HG03521 (cell line): ENCODE data around the gene RBM10.

Experiments
- ATAC-seq: cut with Tn5 transposase; IDR thresholded peaks from one replicate; pipeline ENCODE4 v1.9.1; 2021; ENCODE audit warnings: mild to moderate bottlenecking, moderate library complexity; ENCODE audit not compliant: unreplicated experiment

Gene RBM10

DNA sequence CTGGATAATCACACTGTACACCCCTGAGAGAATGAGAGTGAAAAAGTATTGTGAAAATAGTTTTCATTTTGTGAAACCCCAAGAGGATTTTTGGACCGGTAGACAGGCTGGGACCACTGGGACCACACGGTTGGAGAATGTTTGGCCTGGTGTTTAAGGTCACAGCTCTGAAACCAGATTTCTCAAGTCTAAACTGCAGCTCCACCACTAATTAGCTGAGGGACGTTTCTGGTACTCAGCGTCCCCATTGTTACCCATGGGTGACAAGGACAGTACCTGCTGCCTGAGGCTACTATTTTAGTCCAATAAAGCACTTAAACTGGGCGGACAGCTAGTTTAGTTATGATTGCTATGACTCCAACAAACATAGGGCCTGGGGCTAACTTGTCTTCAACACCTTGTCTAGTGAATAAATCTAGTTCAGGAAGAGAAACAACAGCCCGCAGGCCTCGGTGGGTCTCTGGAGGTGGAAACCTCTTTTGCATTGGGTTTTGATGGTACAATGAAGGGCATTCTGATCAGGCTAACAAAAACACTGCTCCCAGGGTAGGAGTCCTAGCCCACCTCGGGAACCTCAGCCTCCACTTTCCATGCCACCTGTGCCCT, 87.3 kb downstream of the RBM10 start:
- ATAC-seq, result no peak

DNA sequence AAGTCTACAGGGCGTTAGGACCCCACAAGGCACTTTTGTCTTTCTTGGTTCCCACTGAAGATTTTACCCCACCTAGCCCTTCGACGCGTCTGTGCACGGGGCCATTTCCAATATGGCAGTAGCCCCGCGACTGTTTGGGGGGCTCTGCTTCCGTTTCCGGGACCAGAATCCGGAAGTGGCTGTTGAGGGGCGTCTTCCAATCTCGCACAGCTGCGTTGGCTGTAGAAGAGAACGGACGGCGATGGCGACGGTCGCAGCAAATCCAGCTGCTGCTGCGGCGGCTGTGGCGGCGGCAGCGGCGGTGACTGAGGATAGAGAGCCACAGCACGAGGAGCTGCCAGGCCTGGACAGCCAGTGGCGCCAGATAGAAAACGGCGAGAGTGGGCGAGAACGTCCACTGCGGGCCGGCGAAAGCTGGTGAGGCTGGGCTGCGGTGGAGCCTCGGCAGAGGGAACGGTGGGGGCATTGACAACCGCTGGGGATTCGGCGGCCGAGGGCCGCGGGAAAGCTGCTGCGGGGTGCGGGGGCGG, 87.8 kb downstream of the RBM10 start, which contains the start of gene USP11:
TSS of gene USP11 (plus strand) at position 207 of the 530 bp plus-strand sequence. CDS start at position 242, 35 bp downstream.
- ATAC-seq, result peak; percentile 17

DNA sequence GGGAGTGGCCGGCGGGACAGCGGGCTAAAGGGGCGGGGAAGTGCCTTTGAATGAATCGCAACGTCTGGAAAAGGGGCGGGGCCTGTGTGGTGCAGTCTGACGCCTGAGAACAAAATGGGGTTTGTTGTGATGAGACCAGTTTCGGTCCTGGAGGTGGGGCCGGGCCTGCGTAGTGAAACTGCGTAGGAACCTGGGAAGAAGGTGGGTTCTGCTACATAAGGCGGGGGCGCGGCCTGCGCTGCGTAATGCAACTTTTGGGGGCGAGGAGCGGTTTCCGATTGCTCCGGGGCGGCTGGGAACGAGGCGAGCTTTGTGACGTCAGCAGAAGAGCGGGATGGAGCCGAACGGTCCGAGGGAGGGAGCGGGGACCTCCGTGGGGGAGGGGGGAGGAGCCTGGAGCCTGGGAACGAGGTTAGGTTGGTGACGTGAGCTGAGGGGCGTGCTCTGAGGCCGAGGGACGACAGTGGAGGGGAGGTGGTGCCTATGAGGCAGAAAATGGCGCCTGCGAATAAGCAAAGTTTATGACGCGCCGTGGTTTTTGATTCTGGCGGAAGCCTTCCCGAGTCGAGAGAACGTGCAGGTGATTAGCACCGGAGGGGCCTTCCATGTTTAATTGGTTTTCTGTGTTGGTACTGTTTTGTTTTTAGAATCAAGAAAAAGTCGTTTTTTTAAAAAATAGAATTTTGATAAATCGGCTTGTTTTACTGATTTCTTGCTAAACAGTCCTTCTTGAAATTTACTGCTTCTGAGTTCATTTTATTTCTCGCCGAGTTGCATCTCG, 88.5 kb downstream of the RBM10 start:
- peak; percentile 81 for ATAC-seq

DNA sequence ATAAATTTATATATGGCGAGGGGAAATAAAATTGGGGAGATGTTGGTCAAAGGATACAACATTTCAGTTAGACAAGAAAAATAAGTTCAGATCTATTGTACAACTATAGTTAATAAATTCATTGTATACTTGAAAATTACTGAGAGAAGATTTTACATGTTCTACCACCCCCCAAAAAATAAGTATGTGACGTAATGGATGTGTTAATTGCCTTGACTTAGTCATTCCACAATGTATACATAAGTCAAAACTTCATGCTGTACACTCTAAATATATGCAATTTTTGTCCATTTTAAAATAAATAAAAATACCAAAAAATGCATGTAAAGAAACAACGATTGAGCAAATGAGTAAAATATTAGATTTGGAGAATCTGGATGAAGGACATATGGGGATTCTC, 89.6 kb downstream of the RBM10 start:
- no peak for ATAC-seq

DNA sequence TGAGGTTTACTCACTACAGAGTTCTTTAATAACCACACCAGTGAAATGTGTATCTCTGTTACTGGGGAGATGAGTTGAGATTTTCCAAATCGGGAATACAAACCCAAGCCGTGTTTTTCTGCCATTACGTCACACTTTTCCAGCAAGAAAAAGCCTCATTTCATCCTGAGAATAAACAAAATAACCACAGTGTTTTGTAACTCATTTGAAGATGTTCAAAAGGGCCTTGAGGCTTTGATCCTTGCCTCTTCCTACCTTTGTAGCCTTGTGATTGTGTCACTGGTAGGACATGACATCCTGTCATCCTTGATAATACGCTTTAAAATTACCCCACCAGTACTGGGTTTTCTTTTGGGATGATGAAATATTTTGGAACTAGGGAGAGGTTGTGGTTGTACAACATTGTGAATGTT, 90.7 kb downstream of the RBM10 start:
- no peak for ATAC-seq
